AG10803 (cell line): ENCODE results near the gene MYO9A.

Experiments used
- DNase-seq: peaks from one replicate; pipeline ENCODE4 v3.0.0; 2010; ENCODE audit warnings: low read depth
- H3K4me3 ChIP-seq: 2 replicates; pipeline ENCODE4 v1.5.1; 2011; ENCODE audit warnings: mild to moderate bottlenecking, low read length, control low read depth
- TF ChIP-seq, protein P1 (sequence below): conservative IDR thresholded peaks from 2 replicates; pipeline ENCODE4 v1.5.1; 2011; ENCODE audit warnings: mild to moderate bottlenecking, low read length, control low read depth, inconsistent platforms

MYO9A gene, protein sequence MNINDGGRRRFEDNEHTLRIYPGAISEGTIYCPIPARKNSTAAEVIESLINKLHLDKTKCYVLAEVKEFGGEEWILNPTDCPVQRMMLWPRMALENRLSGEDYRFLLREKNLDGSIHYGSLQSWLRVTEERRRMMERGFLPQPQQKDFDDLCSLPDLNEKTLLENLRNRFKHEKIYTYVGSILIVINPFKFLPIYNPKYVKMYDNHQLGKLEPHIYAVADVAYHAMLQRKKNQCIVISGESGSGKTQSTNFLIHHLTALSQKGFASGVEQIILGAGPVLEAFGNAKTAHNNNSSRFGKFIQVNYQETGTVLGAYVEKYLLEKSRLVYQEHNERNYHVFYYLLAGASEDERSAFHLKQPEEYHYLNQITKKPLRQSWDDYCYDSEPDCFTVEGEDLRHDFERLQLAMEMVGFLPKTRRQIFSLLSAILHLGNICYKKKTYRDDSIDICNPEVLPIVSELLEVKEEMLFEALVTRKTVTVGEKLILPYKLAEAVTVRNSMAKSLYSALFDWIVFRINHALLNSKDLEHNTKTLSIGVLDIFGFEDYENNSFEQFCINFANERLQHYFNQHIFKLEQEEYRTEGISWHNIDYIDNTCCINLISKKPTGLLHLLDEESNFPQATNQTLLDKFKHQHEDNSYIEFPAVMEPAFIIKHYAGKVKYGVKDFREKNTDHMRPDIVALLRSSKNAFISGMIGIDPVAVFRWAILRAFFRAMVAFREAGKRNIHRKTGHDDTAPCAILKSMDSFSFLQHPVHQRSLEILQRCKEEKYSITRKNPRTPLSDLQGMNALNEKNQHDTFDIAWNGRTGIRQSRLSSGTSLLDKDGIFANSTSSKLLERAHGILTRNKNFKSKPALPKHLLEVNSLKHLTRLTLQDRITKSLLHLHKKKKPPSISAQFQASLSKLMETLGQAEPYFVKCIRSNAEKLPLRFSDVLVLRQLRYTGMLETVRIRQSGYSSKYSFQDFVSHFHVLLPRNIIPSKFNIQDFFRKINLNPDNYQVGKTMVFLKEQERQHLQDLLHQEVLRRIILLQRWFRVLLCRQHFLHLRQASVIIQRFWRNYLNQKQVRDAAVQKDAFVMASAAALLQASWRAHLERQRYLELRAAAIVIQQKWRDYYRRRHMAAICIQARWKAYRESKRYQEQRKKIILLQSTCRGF (N-terminal part only)

DNA sequence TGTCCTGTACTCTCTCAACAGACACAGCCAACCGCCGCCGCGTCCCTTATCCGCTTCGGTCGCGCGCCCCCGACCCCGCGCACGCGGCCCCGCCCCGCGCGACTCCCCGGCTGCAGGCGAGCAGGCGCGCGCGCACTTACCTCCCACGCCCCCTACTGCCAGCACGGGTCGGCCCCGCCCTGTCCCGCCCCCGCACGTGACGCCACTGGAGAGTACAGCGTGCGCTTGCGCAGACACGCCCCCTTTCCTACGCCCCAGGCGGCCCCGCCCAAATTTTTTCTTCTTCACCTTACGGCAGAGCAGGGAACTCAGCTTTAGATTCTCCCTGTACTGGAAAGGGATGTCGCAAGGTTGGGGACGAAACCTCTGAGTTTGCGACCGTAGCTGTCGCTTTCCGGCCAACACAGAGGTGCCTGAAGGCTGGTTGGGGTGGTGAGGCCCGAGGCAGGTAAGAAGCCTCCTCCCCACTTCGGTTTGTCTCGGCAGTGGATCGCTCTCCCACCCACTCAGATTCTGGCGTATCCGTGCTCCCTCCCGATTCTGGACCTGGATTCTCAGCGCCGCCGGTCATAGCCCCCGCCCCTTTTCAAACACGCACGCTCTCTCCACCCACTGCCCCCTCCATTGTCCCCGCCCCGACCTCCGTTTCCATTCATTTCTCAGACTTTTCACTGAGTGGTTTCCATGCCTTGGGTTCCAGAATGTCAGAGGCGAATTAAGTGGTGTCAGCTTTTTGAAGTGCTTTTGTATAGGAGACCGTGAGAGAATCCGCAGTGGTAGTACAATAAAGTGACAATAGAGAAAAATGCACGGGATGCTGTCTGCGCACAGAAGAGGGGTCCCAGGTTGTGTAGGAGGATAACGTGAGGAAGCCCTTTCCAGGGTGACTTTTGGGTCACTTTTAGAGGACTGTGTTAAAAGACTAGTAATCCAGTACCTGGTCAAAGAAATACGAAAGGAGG, at the start of gene MYO9A, which contains the start of gene SENP8:
Gene MYO9A, minus strand, starts transcription at position 134 of the 962 bp plus-strand sequence. CDS start 71,587 bp downstream, outside the sequence.
Gene SENP8, plus strand, starts transcription at position 387 of the 962 bp plus-strand sequence. CDS start 21,221 bp downstream, outside the sequence.
- H3K4me3 ChIP-seq: peak within 1 kb of the TSS; percentile 98
- DNase-seq: peak; percentile 97
- TF ChIP-seq, protein P1, sequence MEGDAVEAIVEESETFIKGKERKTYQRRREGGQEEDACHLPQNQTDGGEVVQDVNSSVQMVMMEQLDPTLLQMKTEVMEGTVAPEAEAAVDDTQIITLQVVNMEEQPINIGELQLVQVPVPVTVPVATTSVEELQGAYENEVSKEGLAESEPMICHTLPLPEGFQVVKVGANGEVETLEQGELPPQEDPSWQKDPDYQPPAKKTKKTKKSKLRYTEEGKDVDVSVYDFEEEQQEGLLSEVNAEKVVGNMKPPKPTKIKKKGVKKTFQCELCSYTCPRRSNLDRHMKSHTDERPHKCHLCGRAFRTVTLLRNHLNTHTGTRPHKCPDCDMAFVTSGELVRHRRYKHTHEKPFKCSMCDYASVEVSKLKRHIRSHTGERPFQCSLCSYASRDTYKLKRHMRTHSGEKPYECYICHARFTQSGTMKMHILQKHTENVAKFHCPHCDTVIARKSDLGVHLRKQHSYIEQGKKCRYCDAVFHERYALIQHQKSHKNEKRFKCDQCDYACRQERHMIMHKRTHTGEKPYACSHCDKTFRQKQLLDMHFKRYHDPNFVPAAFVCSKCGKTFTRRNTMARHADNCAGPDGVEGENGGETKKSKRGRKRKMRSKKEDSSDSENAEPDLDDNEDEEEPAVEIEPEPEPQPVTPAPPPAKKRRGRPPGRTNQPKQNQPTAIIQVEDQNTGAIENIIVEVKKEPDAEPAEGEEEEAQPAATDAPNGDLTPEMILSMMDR: no peak

DNA sequence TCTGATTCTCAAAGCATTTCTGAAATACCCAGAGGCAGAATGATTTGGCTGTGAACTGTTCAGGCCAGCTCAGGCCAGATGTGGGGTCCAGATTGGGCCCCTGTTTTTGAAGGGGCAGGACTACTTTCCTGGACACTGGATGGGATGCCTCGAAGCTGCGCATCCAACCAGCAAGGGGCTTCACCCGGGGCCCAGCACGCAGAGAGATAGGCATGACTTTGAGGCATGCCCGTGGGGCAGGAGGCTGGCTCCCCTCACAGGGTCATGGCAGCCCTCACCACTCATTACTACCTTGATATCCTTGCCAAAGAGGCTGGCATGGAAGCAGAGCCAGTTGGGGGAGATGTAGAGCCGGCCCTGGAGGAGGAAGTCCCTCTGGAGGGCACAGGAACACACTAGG, 49.5 kb upstream of the MYO9A start:
- DNase-seq: no peak
- TF ChIP-seq, protein P1: no peak
- no peak overlapping the region for H3K4me3 ChIP-seq

DNA sequence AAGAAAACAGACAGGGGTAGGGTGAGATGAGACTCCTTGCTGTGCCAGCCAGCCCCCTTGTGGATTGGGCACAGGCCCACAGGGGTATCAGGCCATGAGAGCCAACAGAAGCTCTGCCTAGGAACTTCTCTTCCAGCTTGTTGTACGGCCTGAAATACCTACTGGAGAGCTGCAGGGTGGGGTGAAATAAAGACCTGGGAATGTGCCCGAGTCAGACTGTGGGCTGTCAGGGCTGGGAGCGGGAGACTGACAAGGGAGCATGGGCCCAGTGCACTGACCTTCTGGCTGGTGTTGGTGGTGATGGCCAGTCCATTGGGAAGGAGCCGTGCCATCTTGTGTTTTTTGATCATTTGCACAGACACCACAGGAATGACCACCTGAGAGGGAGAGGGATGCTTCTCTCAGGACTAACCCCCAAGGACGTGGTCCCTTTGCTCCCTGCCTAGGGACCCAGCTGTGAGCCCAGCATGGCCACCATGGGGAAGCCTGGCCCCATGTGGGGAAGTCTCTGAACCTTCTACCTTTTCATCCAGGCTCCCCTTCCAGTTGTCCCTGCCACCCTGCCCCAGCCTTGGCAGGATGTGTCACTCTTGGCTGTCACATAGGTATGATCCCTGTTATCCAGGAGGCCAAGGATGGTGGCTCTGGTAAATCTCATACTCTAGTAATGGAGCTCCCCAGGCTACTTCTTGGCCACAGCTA, 48.9 kb upstream of the MYO9A start:
- H3K4me3 ChIP-seq: no peak overlapping the region
- no peak for DNase-seq
- TF ChIP-seq, protein P1: no peak

DNA sequence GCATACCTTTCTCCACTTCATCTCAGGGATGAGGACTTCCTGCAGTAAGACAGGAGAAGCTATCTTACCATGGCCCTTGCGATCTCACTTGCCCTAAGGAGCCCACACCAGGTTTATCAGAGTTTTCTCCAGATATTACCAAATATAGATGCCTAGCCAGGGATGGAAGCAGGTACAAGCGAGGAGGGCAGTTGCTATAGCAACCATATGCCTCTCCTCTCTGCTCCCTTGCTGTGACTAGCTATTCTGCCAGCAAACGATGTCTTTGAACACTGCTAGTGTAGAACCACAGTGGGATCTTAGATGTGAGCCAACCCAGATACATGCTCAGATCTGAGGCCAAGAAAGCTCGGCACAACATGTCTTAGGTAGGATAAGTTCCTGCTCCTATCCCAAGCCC, 45.8 kb upstream of the MYO9A start:
- TF ChIP-seq, protein P1: no peak
- no peak for DNase-seq
- no peak overlapping the region for H3K4me3 ChIP-seq

DNA sequence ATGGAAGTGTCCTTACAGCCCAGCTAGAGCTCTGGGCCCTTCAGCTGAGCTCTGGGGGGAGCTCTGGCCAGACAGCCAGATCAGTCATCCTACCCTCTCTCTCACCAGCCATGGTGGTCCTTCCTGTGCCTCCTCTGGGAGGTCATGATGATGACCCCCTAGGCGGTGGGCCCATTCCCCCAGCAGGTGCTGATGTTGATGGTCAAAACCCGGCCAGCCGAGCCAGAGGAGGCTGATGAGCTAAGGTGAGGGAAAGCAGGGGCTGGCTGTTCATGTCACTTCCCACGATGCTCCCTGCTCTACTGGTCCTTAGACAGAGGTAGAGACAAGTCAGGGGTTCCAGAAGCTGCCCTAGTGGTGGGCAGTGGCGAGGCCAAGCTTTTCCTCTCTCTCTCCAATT, 44.6 kb upstream of the MYO9A start:
- no peak for DNase-seq
- TF ChIP-seq, protein P1: no peak
- no peak overlapping the region for H3K4me3 ChIP-seq
